ENCODE results near the gene TTC33.
"Not testable (repeated sequence)": the region's sequence is repeated elsewhere in the genome, so short reads cannot be mapped to it uniquely, and the experiment has no call there.

TTC33 gene

DNA sequence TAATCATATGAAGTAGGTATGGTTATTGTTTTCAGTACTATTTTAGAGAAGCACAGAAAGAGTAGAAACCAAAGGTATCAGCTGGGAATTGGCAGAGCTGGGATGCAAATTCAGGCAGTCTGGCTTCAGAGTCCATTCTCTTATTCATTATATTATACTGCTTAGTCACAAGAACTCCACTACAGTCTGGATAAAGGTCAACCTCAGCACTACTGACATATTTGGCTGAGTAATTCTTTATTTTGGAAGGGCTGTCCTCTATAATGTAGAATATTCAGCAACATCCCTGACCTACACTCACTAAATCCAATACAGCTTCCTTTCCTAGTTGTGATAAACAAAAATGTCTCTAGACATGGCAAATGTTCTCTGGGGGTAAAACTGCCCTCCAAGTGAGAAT, 38.5 kb downstream of the TTC33 start:
- Histone ChIP-seq H3K4me1 (ENCODE audit: low read length) (peaks cover 9% of the 10 kb centered on the region), H3K27me3 (ENCODE audit: low read depth, low read length) (no peaks in the 10 kb centered on the region), H3K4me2 (ENCODE audit: low read length) (no peak overlapping the region), H3K9ac (ENCODE audit: low read length) (no peak overlapping the region), H4K20me1 (ENCODE audit: insufficient read depth, low read length) (no peaks in the 10 kb centered on the region), H3K4me3 (ENCODE audit: low read length) (no peak overlapping the region), H3K27ac (ENCODE audit: low read length) (no peak overlapping the region), H3K9me3 (ENCODE audit: insufficient read depth, low read length) (no peaks in the 10 kb centered on the region), H2AFZ (ENCODE audit: low read depth, low read length) (no peak overlapping the region), H3K79me2 (ENCODE audit: low read length) (no peaks in the 10 kb centered on the region), H3K36me3 (replicated peaks; ENCODE audit: low read depth, low read length) (peaks cover 10% of the 10 kb centered on the region)
- TF ChIP-seq EZH2phosphoT487 (IDR thresholded peaks at IDR 0.05; ENCODE audit: low read depth) = no peak
- TF ChIP-seq, protein P1, sequence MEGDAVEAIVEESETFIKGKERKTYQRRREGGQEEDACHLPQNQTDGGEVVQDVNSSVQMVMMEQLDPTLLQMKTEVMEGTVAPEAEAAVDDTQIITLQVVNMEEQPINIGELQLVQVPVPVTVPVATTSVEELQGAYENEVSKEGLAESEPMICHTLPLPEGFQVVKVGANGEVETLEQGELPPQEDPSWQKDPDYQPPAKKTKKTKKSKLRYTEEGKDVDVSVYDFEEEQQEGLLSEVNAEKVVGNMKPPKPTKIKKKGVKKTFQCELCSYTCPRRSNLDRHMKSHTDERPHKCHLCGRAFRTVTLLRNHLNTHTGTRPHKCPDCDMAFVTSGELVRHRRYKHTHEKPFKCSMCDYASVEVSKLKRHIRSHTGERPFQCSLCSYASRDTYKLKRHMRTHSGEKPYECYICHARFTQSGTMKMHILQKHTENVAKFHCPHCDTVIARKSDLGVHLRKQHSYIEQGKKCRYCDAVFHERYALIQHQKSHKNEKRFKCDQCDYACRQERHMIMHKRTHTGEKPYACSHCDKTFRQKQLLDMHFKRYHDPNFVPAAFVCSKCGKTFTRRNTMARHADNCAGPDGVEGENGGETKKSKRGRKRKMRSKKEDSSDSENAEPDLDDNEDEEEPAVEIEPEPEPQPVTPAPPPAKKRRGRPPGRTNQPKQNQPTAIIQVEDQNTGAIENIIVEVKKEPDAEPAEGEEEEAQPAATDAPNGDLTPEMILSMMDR (IDR thresholded peaks at IDR 0.05; ENCODE audit: low read depth, low read length) = no peak

DNA sequence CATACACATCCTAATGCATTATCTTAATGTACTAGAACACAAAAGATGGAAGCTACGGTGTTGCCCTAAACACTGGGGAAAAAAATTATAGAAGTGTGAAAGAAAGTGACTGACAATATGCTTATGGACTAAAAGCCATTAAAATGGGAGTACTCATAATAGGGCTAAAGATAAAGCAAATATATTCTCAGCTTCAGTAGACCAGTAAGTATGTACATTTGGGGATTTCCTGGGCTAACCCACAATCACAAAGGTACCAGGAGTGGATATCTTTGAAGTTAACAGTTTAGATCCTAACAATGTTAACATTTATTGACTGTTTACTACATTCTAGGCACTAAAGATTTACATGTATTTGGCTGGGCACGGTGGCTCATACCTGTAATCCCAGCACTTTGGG, 39.2 kb downstream of the TTC33 start:
- no peak for TF ChIP-seq EZH2phosphoT487 (IDR thresholded peaks at IDR 0.05; ENCODE audit: low read depth)
- TF ChIP-seq, protein P1 (IDR thresholded peaks at IDR 0.05; ENCODE audit: low read depth, low read length) = no peak
- no peak overlapping the region for H3K4me3 ChIP-seq (ENCODE audit: low read length)
- H4K20me1 ChIP-seq (ENCODE audit: insufficient read depth, low read length) = no peaks in the 10 kb centered on the region
- H3K9ac ChIP-seq (ENCODE audit: low read length) = no peak overlapping the region
- H3K4me1 ChIP-seq (ENCODE audit: low read length) = peaks cover 9% of the 10 kb centered on the region
- H3K36me3 ChIP-seq (replicated peaks; ENCODE audit: low read depth, low read length) = peaks cover 10% of the 10 kb centered on the region
- H3K9me3 ChIP-seq (ENCODE audit: insufficient read depth, low read length) = no peaks in the 10 kb centered on the region
- H3K79me2 ChIP-seq (ENCODE audit: low read length) = no peaks in the 10 kb centered on the region
- H3K27ac ChIP-seq (ENCODE audit: low read length) = no peak overlapping the region
- no peak overlapping the region for H2AFZ ChIP-seq (ENCODE audit: low read depth, low read length)
- H3K27me3 ChIP-seq (ENCODE audit: low read depth, low read length) = no peaks in the 10 kb centered on the region
- H3K4me2 ChIP-seq (ENCODE audit: low read length) = no peak overlapping the region

DNA sequence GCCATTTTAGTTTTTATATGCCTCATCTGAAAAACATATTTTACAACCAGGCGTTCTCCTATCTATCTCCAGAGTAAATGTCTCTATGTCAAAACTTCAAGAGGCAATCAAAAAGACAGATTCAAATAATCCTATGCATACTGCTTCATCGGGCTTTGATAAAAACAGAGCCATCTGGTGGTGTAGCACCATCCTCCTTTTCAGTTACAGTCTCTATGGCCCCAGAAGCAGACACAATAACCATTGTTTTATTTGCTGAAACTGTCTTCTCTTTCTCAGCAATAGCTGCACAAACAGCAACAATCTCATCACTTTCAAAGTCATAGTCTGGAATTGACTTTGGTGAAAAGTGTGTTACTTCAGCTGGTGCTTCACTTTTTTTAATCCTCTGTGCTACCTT, 39.8 kb downstream of the TTC33 start:
- Histone ChIP-seq H3K4me2 (ENCODE audit: low read length) (no peak overlapping the region), H3K27ac (ENCODE audit: low read length) (no peak overlapping the region), H4K20me1 (ENCODE audit: insufficient read depth, low read length) (no peaks in the 10 kb centered on the region), H3K9ac (ENCODE audit: low read length) (no peak overlapping the region), H3K9me3 (ENCODE audit: insufficient read depth, low read length) (no peaks in the 10 kb centered on the region), H3K79me2 (ENCODE audit: low read length) (no peaks in the 10 kb centered on the region), H2AFZ (ENCODE audit: low read depth, low read length) (no peak overlapping the region), H3K4me3 (ENCODE audit: low read length) (no peak overlapping the region), H3K4me1 (ENCODE audit: low read length) (peaks cover 9% of the 10 kb centered on the region), H3K27me3 (ENCODE audit: low read depth, low read length) (no peaks in the 10 kb centered on the region), H3K36me3 (replicated peaks; ENCODE audit: low read depth, low read length) (peaks cover 10% of the 10 kb centered on the region)
- TF ChIP-seq, protein P1 (IDR thresholded peaks at IDR 0.05; ENCODE audit: low read depth, low read length) = peak; percentile 39
- TF ChIP-seq EZH2phosphoT487 (IDR thresholded peaks at IDR 0.05; ENCODE audit: low read depth) = no peak

DNA sequence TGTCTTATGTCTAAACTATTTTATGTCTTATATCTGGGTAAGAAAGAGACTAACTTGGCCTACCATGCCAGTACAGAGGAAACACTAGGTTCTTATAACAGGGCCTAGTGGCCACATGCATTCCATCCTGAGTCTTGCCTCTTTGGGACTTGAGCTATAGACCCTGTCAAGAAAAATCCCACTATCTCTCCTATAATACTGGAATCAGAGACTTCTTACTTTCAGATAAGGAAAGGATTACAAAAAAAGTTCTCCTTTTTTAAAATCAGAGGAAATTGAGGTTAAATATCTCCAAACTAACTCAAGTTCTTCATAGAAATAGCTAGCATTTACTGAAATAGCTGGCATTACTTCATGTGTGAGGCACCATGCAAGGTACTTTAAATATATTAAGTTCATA, 41.8 kb downstream of the TTC33 start:
- no peaks in the 10 kb centered on the region for H3K79me2 ChIP-seq (ENCODE audit: low read length)
- no peaks in the 10 kb centered on the region for H4K20me1 ChIP-seq (ENCODE audit: insufficient read depth, low read length)
- no peaks in the 10 kb centered on the region for H3K9me3 ChIP-seq (ENCODE audit: insufficient read depth, low read length)
- no peak overlapping the region for H3K4me2 ChIP-seq (ENCODE audit: low read length)
- H3K9ac ChIP-seq (ENCODE audit: low read length) = no peak overlapping the region
- H2AFZ ChIP-seq (ENCODE audit: low read depth, low read length) = no peak overlapping the region
- no peak for TF ChIP-seq EZH2phosphoT487 (IDR thresholded peaks at IDR 0.05; ENCODE audit: low read depth)
- TF ChIP-seq, protein P1 (IDR thresholded peaks at IDR 0.05; ENCODE audit: low read depth, low read length) = no peak
- peaks cover 7% of the 10 kb centered on the region for H3K36me3 ChIP-seq (replicated peaks; ENCODE audit: low read depth, low read length)
- H3K27me3 ChIP-seq (ENCODE audit: low read depth, low read length) = no peaks in the 10 kb centered on the region
- H3K27ac ChIP-seq (ENCODE audit: low read length) = no peak overlapping the region
- no peak overlapping the region for H3K4me3 ChIP-seq (ENCODE audit: low read length)
- H3K4me1 ChIP-seq (ENCODE audit: low read length) = peaks cover 9% of the 10 kb centered on the region

DNA sequence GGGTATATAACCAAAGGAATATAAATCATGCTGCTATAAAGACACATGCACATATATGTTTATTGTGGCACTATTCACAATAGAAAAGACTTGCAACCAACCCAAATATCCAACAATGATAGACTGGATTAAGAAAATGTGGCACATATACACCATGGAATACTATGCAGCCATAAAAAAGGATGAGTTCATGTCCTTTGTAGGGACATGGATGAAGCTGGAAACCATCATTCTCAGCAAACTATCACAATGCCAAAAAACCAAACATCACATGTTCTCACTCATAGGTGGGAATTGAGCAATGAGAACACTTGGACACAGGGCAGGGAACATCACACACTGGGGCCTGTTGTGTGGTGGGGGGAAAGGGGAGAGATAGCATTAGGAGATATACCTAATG, 45.2 kb downstream of the TTC33 start:
- not testable (repeated sequence) for H3K9ac ChIP-seq (ENCODE audit: low read length); H3K36me3 ChIP-seq (replicated peaks; ENCODE audit: low read depth, low read length); H3K79me2 ChIP-seq (ENCODE audit: low read length); H4K20me1 ChIP-seq (ENCODE audit: insufficient read depth, low read length); H3K4me2 ChIP-seq (ENCODE audit: low read length); H3K4me1 ChIP-seq (ENCODE audit: low read length); H3K27ac ChIP-seq (ENCODE audit: low read length); H2AFZ ChIP-seq (ENCODE audit: low read depth, low read length); H3K9me3 ChIP-seq (ENCODE audit: insufficient read depth, low read length); H3K4me3 ChIP-seq (ENCODE audit: low read length); H3K27me3 ChIP-seq (ENCODE audit: low read depth, low read length)

DNA sequence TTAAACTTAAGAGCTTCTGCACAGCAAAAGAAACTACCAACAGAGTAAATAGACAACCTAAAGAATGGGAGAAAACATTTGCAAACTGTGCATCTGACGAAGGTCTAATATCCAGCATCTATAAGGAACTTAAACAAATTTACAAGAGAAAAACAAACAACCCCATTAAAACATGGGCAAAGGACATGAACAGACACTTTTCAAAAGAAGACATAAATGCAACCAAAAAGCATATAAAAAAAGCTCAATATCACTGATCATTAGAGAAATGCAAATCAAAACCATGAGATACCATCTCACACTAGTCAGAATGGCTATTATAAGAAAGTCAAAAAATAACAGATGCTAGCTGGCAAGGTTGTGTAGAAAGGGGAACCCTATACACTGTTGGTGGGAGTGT, 50.3 kb downstream of the TTC33 start:
- H3K9me3 ChIP-seq (ENCODE audit: insufficient read depth, low read length); H2AFZ ChIP-seq (ENCODE audit: low read depth, low read length); H3K4me3 ChIP-seq (ENCODE audit: low read length); H3K79me2 ChIP-seq (ENCODE audit: low read length); H3K36me3 ChIP-seq (replicated peaks; ENCODE audit: low read depth, low read length); H3K4me2 ChIP-seq (ENCODE audit: low read length); H3K4me1 ChIP-seq (ENCODE audit: low read length); H4K20me1 ChIP-seq (ENCODE audit: insufficient read depth, low read length); H3K27ac ChIP-seq (ENCODE audit: low read length); H3K27me3 ChIP-seq (ENCODE audit: low read depth, low read length); H3K9ac ChIP-seq (ENCODE audit: low read length): not testable (repeated sequence)

DNA sequence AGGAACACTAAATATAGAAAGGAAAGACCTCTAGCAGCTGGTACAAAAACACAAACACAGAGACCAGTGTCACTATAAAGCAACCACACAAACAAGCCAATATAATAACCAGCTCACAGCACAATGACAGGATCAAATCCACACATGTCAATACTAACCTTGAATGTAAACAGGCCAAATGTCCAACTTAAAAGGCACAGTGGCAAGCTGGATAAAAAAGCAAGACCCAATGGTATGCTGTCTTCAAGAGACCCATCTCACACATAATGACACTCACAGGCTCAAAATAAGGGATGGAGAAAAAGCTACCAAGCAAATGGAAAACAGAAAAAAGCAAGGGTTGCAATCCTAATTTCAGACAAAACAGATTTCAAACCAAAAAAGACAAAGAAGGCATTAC, 53.7 kb downstream of the TTC33 start:
- H3K4me2 ChIP-seq (ENCODE audit: low read length); H3K9ac ChIP-seq (ENCODE audit: low read length); H3K27ac ChIP-seq (ENCODE audit: low read length); H2AFZ ChIP-seq (ENCODE audit: low read depth, low read length); H3K36me3 ChIP-seq (replicated peaks; ENCODE audit: low read depth, low read length); H3K79me2 ChIP-seq (ENCODE audit: low read length); H4K20me1 ChIP-seq (ENCODE audit: insufficient read depth, low read length); H3K9me3 ChIP-seq (ENCODE audit: insufficient read depth, low read length); H3K4me1 ChIP-seq (ENCODE audit: low read length); H3K4me3 ChIP-seq (ENCODE audit: low read length); H3K27me3 ChIP-seq (ENCODE audit: low read depth, low read length): not testable (repeated sequence)

Measured in OCI-LY3 (cell line).